NCI-H2107 (cell line): ENCODE data around the gene CREB5.

Experiments
- DNase-seq: peaks from one replicate; lab custom pipeline; 2025; lab: John Stamatoyannopoulos, UW

The CREB5 gene

GRCh38 chr7:28709748-28710147 lies 297.4 kb downstream of the CREB5 start:
- no peak for DNase-seq

DNA sequence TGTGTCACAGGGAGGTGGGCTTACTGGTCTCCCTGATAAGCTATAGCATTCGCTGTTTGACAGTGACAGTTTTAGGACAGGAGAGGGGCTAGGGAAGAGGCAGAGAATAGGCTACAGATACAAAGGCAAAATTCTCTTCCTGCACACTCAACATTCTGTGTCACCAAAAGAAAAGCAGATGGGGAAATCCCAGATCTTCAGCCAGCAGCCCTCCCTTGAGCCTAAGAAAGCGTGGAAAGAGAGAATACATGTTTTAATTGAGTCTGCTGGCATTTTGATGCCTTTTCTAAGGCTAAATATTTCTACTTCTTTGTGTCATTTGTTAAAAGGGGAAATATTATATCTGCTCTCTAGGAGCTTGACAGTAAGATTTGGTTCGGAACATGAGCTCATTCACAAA lies 298.8 kb downstream of the CREB5 start:
- DNase-seq = no peak

- no peak for DNase-seq
These were observed 302.3 kb downstream of the CREB5 start for GRCh38 chr7:28714459-28715120.

DNA sequence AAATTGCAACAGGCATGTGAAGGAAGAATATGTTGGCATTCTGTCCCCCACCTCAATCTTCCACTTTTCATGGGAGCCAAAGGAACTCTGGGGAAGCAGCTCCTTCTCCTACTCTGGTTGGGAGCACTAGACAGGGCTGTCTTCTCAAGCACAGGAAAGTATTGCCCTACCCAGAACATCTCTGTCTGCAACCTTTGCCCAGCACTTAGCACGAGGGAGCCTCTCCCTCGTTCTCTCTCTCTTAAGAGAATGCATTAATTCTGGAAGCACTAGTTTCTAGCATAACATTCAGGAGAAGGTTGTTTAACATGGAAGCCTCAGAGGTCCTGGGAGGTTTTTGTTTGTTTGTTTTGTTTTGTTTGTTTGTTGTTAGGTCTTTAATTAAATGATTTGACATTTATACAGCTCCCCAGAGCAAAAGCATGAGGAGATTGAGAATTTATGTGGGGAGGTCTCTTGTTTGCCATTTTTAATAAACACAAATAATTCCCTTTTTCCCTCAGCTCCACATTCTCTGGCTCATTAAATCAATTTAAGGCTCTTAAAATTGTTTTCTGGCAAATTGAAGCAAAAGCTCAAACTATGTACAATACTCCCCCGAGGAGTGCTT lies 305.2 kb downstream of the CREB5 start:
- no peak for DNase-seq

- no peak for DNase-seq
These were observed 305.8 kb downstream of the CREB5 start for GRCh38 chr7:28718055-28718481.

GRCh38 chr7:28718545-28718944 lies 306.2 kb downstream of the CREB5 start:
- DNase-seq = no peak

DNA sequence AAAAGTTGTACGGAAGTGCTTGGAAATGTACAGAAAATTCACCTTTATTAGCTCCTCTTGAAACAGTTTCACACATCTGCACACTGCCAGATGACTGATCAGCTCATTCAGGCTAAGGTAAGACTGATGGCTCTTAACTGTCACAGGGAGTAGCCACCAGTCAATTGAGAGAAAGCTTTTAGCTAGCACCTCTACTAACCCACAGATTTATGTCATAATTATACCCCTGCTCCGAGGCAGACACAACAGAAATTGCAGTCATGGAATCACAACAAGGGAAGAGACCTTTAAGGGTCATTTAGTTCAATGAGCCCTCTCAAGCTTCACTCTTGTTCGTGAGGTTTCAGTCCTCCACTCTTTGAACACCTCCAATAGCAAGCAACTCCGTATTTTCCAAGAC lies 310.4 kb downstream of the CREB5 start:
- no peak for DNase-seq

DNA sequence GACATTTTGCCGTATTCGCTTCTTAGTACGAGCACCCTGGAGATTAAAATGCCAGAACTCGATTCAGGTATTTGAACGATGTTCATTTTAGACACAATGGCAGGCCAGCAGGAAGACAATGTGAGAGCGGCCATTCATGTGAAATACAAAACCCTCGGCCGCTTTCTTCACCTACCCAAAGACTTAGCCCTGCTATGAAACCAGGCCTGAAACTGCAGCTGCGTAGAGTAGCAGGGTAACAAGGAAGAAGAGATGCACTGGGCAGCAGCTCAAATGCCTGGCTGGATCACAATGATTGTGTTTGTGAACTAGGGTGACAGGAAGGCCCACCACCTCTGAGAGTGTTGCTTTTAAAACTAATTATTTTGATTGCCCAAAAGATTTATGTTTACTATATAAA lies 311.0 kb downstream of the CREB5 start:
- no peak for DNase-seq

- DNase-seq = no peak
These were observed 312.2 kb downstream of the CREB5 start for GRCh38 chr7:28724563-28724962.

- no peak for DNase-seq
These were observed 312.8 kb downstream of the CREB5 start for GRCh38 chr7:28725045-28725642.

DNA sequence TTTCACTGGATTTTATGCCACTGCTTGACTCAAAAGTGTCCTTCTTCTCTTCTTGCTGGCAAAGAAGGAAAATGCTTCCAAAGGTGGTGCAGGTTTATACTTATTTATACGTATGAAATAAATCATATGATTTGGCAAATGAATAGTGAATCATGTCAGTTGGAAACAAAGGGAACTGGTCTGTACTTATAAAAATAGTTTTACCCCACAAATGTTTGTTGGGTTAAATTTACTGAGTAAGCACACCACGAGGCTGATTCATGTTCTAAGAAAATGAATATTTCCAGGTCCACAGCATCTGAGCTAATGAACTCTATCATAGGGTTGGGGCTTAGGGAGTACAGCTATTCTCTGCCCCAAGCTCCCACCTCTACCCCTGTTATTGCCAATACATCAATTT lies 313.6 kb downstream of the CREB5 start:
- no peak for DNase-seq

DNA sequence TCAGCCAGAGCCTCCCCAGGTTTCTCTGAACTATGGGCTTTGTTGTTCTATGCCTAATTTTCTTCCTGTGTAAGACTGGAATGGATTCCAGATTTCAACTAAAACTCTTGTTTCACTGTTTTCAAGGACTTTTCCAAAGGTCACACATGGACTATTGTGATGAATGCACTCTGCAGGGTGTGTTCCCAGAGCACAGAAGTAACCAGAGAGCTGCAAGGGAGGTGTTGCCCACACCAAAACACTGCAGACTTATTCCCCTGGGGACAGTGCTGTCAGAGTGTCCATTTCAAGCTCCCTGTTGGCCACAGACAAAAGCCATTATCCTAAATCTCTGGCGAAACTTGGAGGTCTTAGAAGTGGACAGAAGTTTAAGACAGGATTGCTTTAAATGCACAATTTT lies 314.2 kb downstream of the CREB5 start:
- peak; percentile 28 for DNase-seq

GRCh38 chr7:28729281-28729680 lies 317.0 kb downstream of the CREB5 start:
- no peak for DNase-seq

DNA sequence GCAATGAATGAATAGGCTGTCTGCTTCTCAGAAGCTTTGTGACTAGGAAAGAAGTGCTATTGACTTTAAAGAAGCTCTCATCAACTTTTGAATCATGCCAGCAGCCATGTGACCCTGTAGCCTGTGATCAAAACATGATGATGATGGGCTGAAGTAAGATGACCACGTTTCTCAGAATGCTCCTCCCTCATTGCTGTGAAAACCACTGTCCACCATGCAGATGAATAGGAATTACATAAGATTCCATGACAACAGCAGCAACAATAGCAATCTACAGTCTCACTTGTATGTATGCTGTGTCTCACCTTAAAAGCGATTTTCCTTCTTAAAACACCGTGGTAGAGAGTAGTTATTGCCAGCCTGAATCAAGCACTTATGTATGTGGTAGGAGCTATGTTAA lies 317.4 kb downstream of the CREB5 start:
- no peak for DNase-seq

DNA sequence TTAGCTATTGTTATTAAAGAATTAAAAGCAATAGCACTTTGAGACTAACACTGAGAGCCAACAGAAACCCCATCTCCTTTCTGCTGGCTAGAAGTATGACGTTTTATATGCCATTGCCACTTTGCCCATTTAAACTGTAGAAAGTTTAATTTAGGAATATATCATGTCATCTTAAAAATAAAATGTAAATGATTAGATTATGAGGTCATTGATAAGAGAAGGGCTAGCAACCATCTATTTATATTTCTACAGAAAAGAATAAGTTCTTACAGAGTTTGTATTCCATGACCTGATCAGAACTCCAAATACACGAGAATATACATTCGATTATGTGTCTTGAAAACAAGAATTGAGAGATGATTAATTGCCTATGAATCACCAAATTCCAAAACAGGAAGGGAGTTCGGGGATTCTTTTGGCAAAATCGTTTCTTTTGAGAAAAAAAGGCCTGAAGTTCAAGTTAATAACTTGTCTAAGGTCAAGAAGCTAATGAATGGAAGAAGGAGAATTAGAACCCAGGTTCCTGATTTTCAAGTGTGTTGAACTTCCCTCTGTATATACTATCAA lies 318.9 kb downstream of the CREB5 start:
- DNase-seq = no peak

- no peak for DNase-seq
These were observed 320.0 kb downstream of the CREB5 start for GRCh38 chr7:28732071-28732869.

DNA sequence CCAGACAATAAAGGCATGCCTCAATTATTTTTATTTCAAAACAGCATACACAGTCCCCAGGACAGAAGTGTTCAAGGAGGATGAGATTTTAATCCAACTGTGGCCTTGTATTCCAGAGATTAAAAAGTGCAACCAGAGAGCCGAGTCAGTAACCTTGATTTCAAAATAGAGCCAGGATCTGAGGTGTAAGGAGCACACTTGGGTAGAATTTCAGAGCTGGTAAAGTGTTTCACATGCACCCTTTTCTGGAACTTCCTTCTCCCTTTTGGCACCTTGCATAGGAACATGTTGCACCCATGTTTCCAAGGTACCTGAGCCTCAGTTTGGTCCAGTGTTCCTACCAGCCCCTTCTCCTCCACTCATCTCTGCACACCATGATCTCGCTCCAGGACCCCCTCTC lies 320.7 kb downstream of the CREB5 start:
- no peak for DNase-seq

DNA sequence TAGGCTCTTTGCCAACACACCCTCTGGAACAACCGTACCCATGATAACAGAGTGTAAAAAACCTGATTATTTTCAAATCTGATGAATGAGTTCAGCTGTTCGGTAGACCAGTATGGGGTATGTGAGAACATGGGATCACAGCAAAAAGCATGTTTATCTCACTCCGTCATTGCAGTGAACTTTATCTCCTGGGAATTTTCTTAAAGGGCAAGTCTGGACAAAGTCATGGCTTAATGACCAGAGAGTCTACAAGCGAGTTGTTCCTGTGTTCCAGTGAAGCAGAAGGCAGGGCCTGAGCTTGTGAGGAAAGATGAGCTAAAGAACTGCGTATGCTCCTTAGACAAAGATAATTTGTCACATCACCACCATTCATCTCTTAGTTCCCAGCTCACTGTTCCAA lies 326.1 kb downstream of the CREB5 start:
- DNase-seq = no peak

DNA sequence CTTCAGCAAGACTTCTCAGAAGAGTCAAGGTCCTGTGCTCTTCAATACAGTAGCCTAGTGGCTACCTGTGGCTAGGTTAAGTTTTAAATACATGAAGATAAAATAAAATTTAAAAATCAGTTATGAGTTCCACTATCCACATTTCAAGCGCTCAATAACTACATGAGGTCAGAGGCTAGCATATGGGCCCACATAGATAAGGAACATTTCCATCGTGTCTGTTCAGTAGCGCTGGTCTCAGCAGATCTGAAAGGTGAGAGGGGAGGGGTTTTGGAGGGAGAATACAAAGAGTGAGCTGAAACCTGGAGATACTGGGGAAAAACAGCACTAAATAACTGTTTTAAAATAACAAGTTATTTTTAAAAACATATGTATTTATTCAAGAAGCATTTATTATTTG lies 326.8 kb downstream of the CREB5 start:
- DNase-seq = no peak

GRCh38 chr7:28739826-28740225 lies 327.5 kb downstream of the CREB5 start:
- DNase-seq = no peak

GRCh38 chr7:28744951-28745350 lies 332.6 kb downstream of the CREB5 start:
- no peak for DNase-seq

- no peak for DNase-seq
These were observed 333.0 kb downstream of the CREB5 start for GRCh38 chr7:28745351-28745750.

- DNase-seq = no peak
These were observed 335.1 kb downstream of the CREB5 start for GRCh38 chr7:28747404-28747803.
